DMS53 treated with DMSO at 0.1 percent for 48 hours (cell line): ENCODE results near the gene PC.

Experiments
- DNase-seq: peaks from one replicate; lab custom pipeline; 2025; ENCODE audit not compliant: unreplicated experiment; lab: John Stamatoyannopoulos, UW

PC gene

GRCh38 chr11:66857234-66857926 is 100.8 kb downstream of the PC start:
- DNase-seq: no peak

GRCh38 chr11:66856496-66857233 is 101.5 kb downstream of the PC start, which contains the start of gene LRFN4:
Gene LRFN4 (plus strand): TSS chr11:66857064. CDS start chr11:66857745, 681 bp downstream.
- peak; percentile 42 for DNase-seq

- DNase-seq: peak; percentile 85
These were observed 102.3 kb downstream of the PC start for GRCh38 chr11:66855574-66856495.

GRCh38 chr11:66854729-66855211 is 103.4 kb downstream of the PC start:
- DNase-seq: no peak

GRCh38 chr11:66854231-66854661 is 103.9 kb downstream of the PC start:
- no peak for DNase-seq

GRCh38 chr11:66853242-66854229 is 104.6 kb downstream of the PC start:
- no peak for DNase-seq

- DNase-seq: no peak
These were observed 105.5 kb downstream of the PC start for GRCh38 chr11:66852466-66853241.

GRCh38 chr11:66851698-66852465 is 106.3 kb downstream of the PC start:
- no peak for DNase-seq

GRCh38 chr11:66851239-66851596 is 107.0 kb downstream of the PC start:
- no peak for DNase-seq

- no peak for DNase-seq
These were observed 107.5 kb downstream of the PC start for GRCh38 chr11:66850588-66851238.

- no peak for DNase-seq
These were observed 108.0 kb downstream of the PC start for GRCh38 chr11:66850235-66850587.

- DNase-seq: no peak
These were observed 108.5 kb downstream of the PC start for GRCh38 chr11:66849501-66850234.

GRCh38 chr11:66848671-66849500 is 109.3 kb downstream of the PC start:
- DNase-seq: no peak

GRCh38 chr11:66847461-66848232 is 110.5 kb downstream of the PC start:
- DNase-seq: no peak

GRCh38 chr11:66846671-66847091 is 111.5 kb downstream of the PC start:
- no peak for DNase-seq

- DNase-seq: no peak
These were observed 112.3 kb downstream of the PC start for GRCh38 chr11:66845876-66846212.
